AG08396 (cell line): ENCODE data around the gene C3.
A peak's percentile ranks its signal among the peaks of the same experiment; 100 is the strongest.

Experiments
- DNase-seq: peaks from one replicate; pipeline ENCODE4 v3.0.0; 2012; ENCODE audit warnings: low spot score, mixed read lengths

Gene C3

GRCh38 chr19:6744381-6745301 is 24.2 kb upstream of the C3 start:
- DNase-seq: peak; percentile 95

GRCh38 chr19:6743714-6744380 is 23.4 kb upstream of the C3 start:
- DNase-seq: no peak

- DNase-seq: no peak
Observed at GRCh38 chr19:6743066-6743465, 22.6 kb upstream of the C3 start.

- no peak for DNase-seq
Observed at GRCh38 chr19:6740589-6741343, 20.3 kb upstream of the C3 start.

GRCh38 chr19:6739883-6740588 is 19.6 kb upstream of the C3 start:
- no peak for DNase-seq

- peak; percentile 96 for DNase-seq
Observed at GRCh38 chr19:6739390-6739882, 19.0 kb upstream of the C3 start, which contains the start of gene TRIP10. TRIP10 (plus strand) TSS chr19:6739680; CDS start chr19:6739762, 82 bp downstream.

- no peak for DNase-seq
Observed at GRCh38 chr19:6738787-6739389, 18.4 kb upstream of the C3 start.

- DNase-seq: peak; percentile 74
Observed at GRCh38 chr19:6737873-6738786, 17.7 kb upstream of the C3 start.

- DNase-seq: peak; percentile 100
Observed at GRCh38 chr19:6737284-6737872, 16.9 kb upstream of the C3 start, which contains the start of gene GPR108. GPR108 (minus strand) TSS chr19:6737580; CDS start chr19:6737576, 4 bp downstream.

- DNase-seq: no peak
Observed at GRCh38 chr19:6736917-6737283, 16.4 kb upstream of the C3 start.

- peak; percentile 88 for DNase-seq
Observed at GRCh38 chr19:6736169-6736916, 15.9 kb upstream of the C3 start.

- no peak for DNase-seq
Observed at GRCh38 chr19:6735181-6735911, 14.9 kb upstream of the C3 start.

- no peak for DNase-seq
Observed at GRCh38 chr19:6734096-6734696, 13.7 kb upstream of the C3 start.

- DNase-seq: no peak
Observed at GRCh38 chr19:6733338-6734095, 13.1 kb upstream of the C3 start.

- DNase-seq: no peak
Observed at GRCh38 chr19:6732803-6733337, 12.4 kb upstream of the C3 start.

- no peak for DNase-seq
Observed at GRCh38 chr19:6731822-6732221, 11.4 kb upstream of the C3 start.
